Neural cell (in vitro differentiated cells): ENCODE results near the gene FADD. TPM values are rescaled to one million over a fixed set of nuclear protein-coding genes. Genes with fewer than 3 reads are reported as not detected.

Experiments used
- H2AFZ ChIP-seq: fragments of 200-600, 300-800 bp; sonication (generic), shearing (Covaris generic); 2 replicates; pipeline ENCODE4 v1.6.0; 2014; ENCODE audit warnings: low read depth, mild to moderate bottlenecking, antibody characterized with exemption, low read length, moderate library complexity
- H3F3A ChIP-seq: fragments of 200-600 bp; shearing (Covaris generic); 2 replicates; pipeline ENCODE4 v1.6.1; 2016; ENCODE audit warnings: mild to moderate bottlenecking, moderate library complexity, mixed read lengths, antibody characterized with exemption, low read length; ENCODE audit not compliant: insufficient read depth, poor library complexity, severe bottlenecking
- H3K27ac ChIP-seq: fragments of 200-600, 300-800 bp; sonication (generic), shearing (Covaris generic); 2 replicates; pipeline ENCODE4 v1.5.1; 2014; ENCODE audit warnings: mild to moderate bottlenecking, low read length, moderate library complexity
- H3K27me3 ChIP-seq: fragments of 300-800, 200-600 bp; sonication (generic), shearing (Covaris generic); 2 replicates; pipeline ENCODE4 v1.6.0; 2014; ENCODE audit warnings: mild to moderate bottlenecking, low read depth, low read length, moderate library complexity; ENCODE audit not compliant: insufficient read depth
- H3K36me3 ChIP-seq: fragments of 300-800, 200-600 bp; sonication (generic), shearing (Covaris generic); 2 replicates; pipeline ENCODE4 v1.5.1; 2014; ENCODE audit warnings: mild to moderate bottlenecking, antibody characterized with exemption, low read length, moderate library complexity; ENCODE audit not compliant: insufficient read depth
- H3K4me2 ChIP-seq: fragments of 300-800, 200-600 bp; sonication (generic), shearing (Covaris generic); 2 replicates; pipeline ENCODE4 v1.6.0; 2014; ENCODE audit warnings: mild to moderate bottlenecking, low read length
- H3K4me3 ChIP-seq: fragments of 300-800, 200-600 bp; sonication (generic), shearing (Covaris generic); 2 replicates; pipeline ENCODE4 v1.5.1; 2014; ENCODE audit warnings: mild to moderate bottlenecking, low read length, moderate library complexity
- H3K79me2 ChIP-seq: fragments of 200-600 bp; shearing (Covaris generic); replicated peaks from 2 replicates; pipeline ENCODE4 v1.6.0; 2014; ENCODE audit warnings: mild to moderate bottlenecking, low read length, moderate library complexity; ENCODE audit not compliant: insufficient read depth
- H3K9ac ChIP-seq: fragments of 300-800, 200-600 bp; sonication (generic), shearing (Covaris generic); 2 replicates; pipeline ENCODE4 v1.6.1; 2016; ENCODE audit warnings: mild to moderate bottlenecking, low read length, mixed read lengths
- H3K9me2 ChIP-seq: fragments of 200-600 bp; shearing (Covaris generic); 2 replicates; pipeline ENCODE4 v1.6.1; 2016; ENCODE audit warnings: mild to moderate bottlenecking, low read length, mixed read lengths; ENCODE audit not compliant: insufficient read depth
- H3K9me3 ChIP-seq: fragments of 200-600, 300-800 bp; sonication (generic), shearing (Covaris generic); 2 replicates; pipeline ENCODE4 v1.6.1; 2016; ENCODE audit warnings: mild to moderate bottlenecking, mixed run types, low read length, moderate library complexity, mixed read lengths
- H4K20me1 ChIP-seq: fragments of 200-600 bp; shearing (Covaris generic); 2 replicates; pipeline ENCODE4 v1.6.1; 2016; ENCODE audit warnings: mild to moderate bottlenecking, mixed run types; ENCODE audit not compliant: insufficient read depth
- EP300 ChIP-seq: fragments of 450-650 bp; conservative IDR thresholded peaks from 2 replicates; pipeline ENCODE4 v1.6.1; 2014; ENCODE audit warnings: antibody characterized with exemption, mild to moderate bottlenecking, moderate library complexity; ENCODE audit not compliant: poor library complexity, severe bottlenecking
- EZH2 ChIP-seq: fragments of 200-600, 300-800 bp; shearing (Covaris generic), sonication (generic); IDR thresholded peaks from 2 replicates; pipeline ENCODE4 v1.6.1; 2014; ENCODE audit warnings: antibody characterized with exemption, low read length, borderline replicate concordance, mild to moderate bottlenecking; ENCODE audit not compliant: insufficient read depth, poor library complexity, severe bottlenecking
- MXI1 ChIP-seq: fragments of 450-650 bp; conservative IDR thresholded peaks from 2 replicates; pipeline ENCODE4 v1.6.1; 2014; ENCODE audit warnings: antibody characterized with exemption, mild to moderate bottlenecking; ENCODE audit not compliant: poor library complexity, severe bottlenecking
- POLR2AphosphoS5 ChIP-seq: IDR thresholded peaks from 2 replicates; pipeline ENCODE4 v1.6.1; 2012
- RAD21 ChIP-seq: fragments of 450-650 bp; conservative IDR thresholded peaks from 2 replicates; pipeline ENCODE4 v1.6.1; 2014; ENCODE audit warnings: antibody characterized with exemption, mild to moderate bottlenecking, moderate library complexity
- SMC3 ChIP-seq: fragments of 450-650 bp; conservative IDR thresholded peaks from 2 replicates; pipeline ENCODE4 v1.6.1; 2014; ENCODE audit warnings: antibody characterized with exemption, mild to moderate bottlenecking, moderate library complexity; ENCODE audit not compliant: poor library complexity
- TAF1 ChIP-seq: IDR thresholded peaks from 2 replicates; pipeline ENCODE4 v1.6.1; 2012; ENCODE audit warnings: low read depth
- polyA plus RNA-seq: library from polyadenylated mRNA; depleted of rRNA; stranded (reverse); fragments of >200 nt; gene quantifications from 2 replicates; pipeline ENCODE4 v1.2.3, GENCODE V29; 2014
- TF ChIP-seq, protein P1 (sequence below): fragments of 450-650 bp; IDR thresholded peaks from 2 replicates; pipeline ENCODE4 v1.5.1; 2014; ENCODE audit warnings: antibody characterized with exemption, mild to moderate bottlenecking, moderate library complexity; ENCODE audit not compliant: poor library complexity, severe bottlenecking
- TF ChIP-seq, protein P2 (sequence below): IDR thresholded peaks from 2 replicates; pipeline ENCODE4 v1.6.1; 2012; ENCODE audit warnings: borderline replicate concordance

Gene FADD
- polyA plus RNA-seq, 1 donor from 2014 or later, result 23.1 TPM

DNA sequence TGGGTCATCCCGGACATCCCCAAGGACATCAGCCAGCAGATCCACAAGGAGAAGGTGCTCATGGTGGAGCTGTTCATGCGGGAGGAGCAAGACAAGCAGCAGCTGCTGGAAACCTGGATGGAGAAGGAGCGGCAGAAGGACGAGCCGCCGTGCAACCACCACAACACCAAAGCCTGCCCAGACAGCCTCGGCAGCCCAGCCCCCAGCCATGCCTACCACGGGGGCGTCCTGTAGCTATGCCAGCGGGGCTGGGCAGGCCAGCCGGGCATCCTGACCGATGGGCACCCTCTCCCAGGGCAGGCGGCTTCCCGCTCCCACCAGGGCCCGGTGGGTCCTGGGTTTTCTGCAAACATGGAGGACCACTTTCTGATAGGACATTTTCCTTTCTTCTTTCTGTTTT is 15.3 kb upstream of the FADD start:
- Histone ChIP-seq H3K36me3 (no peaks in the 10 kb centered on the region), H3K9ac (no peak overlapping the region), H4K20me1 (no peaks in the 10 kb centered on the region), H3K27ac (no peak overlapping the region), H3K4me2 (no peak overlapping the region), H3K4me3 (no peak overlapping the region), H3K79me2 (no peaks in the 10 kb centered on the region), H2AFZ (no peak overlapping the region), H3K9me2 (no peaks in the 10 kb centered on the region), H3K9me3 (no peaks in the 10 kb centered on the region), H3F3A (no peaks in the 10 kb centered on the region), H3K27me3 (no peaks in the 10 kb centered on the region)
- TF ChIP-seq TAF1, result no peak
- TF ChIP-seq POLR2AphosphoS5, result no peak
- no peak for TF ChIP-seq EZH2

GRCh38 chr11:70189622-70190021 is 13.5 kb upstream of the FADD start:
- Histone ChIP-seq H3K27ac (no peak overlapping the region), H3K4me3 (no peak overlapping the region), H3K27me3 (no peaks in the 10 kb centered on the region), H2AFZ (no peak overlapping the region), H3K4me2 (no peak overlapping the region), H3F3A (no peaks in the 10 kb centered on the region), H4K20me1 (no peaks in the 10 kb centered on the region), H3K79me2 (no peaks in the 10 kb centered on the region), H3K36me3 (no peaks in the 10 kb centered on the region), H3K9me2 (no peaks in the 10 kb centered on the region), H3K9me3 (no peaks in the 10 kb centered on the region), H3K9ac (no peak overlapping the region)
- no peak for TF ChIP-seq TAF1
- no peak for TF ChIP-seq EP300
- no peak for TF ChIP-seq POLR2AphosphoS5
- no peak for TF ChIP-seq SMC3
- TF ChIP-seq, protein P1, sequence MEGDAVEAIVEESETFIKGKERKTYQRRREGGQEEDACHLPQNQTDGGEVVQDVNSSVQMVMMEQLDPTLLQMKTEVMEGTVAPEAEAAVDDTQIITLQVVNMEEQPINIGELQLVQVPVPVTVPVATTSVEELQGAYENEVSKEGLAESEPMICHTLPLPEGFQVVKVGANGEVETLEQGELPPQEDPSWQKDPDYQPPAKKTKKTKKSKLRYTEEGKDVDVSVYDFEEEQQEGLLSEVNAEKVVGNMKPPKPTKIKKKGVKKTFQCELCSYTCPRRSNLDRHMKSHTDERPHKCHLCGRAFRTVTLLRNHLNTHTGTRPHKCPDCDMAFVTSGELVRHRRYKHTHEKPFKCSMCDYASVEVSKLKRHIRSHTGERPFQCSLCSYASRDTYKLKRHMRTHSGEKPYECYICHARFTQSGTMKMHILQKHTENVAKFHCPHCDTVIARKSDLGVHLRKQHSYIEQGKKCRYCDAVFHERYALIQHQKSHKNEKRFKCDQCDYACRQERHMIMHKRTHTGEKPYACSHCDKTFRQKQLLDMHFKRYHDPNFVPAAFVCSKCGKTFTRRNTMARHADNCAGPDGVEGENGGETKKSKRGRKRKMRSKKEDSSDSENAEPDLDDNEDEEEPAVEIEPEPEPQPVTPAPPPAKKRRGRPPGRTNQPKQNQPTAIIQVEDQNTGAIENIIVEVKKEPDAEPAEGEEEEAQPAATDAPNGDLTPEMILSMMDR, result no peak
- no peak for TF ChIP-seq MXI1
- TF ChIP-seq, protein P2, sequence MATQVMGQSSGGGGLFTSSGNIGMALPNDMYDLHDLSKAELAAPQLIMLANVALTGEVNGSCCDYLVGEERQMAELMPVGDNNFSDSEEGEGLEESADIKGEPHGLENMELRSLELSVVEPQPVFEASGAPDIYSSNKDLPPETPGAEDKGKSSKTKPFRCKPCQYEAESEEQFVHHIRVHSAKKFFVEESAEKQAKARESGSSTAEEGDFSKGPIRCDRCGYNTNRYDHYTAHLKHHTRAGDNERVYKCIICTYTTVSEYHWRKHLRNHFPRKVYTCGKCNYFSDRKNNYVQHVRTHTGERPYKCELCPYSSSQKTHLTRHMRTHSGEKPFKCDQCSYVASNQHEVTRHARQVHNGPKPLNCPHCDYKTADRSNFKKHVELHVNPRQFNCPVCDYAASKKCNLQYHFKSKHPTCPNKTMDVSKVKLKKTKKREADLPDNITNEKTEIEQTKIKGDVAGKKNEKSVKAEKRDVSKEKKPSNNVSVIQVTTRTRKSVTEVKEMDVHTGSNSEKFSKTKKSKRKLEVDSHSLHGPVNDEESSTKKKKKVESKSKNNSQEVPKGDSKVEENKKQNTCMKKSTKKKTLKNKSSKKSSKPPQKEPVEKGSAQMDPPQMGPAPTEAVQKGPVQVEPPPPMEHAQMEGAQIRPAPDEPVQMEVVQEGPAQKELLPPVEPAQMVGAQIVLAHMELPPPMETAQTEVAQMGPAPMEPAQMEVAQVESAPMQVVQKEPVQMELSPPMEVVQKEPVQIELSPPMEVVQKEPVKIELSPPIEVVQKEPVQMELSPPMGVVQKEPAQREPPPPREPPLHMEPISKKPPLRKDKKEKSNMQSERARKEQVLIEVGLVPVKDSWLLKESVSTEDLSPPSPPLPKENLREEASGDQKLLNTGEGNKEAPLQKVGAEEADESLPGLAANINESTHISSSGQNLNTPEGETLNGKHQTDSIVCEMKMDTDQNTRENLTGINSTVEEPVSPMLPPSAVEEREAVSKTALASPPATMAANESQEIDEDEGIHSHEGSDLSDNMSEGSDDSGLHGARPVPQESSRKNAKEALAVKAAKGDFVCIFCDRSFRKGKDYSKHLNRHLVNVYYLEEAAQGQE, result no peak
- no peak for TF ChIP-seq EZH2
- TF ChIP-seq RAD21, result no peak
